Sigmoid colon (tissue), 7 donors: ENCODE results near the gene HOXC5. TPM values are rescaled to one million over a fixed set of nuclear protein-coding genes. Genes with fewer than 3 reads are reported as not detected.

Source experiments
- DNase-seq: peaks from one replicate; pipeline ENCODE4 v3.0.0-alpha.2; 2019
- H3K27ac ChIP-seq, 4 donors: fragments of 200-600 bp; sonication (generic); one replicate each; pipeline ENCODE4 v1.5.1; 2016 to 2019; ENCODE audit warnings: mild to moderate bottlenecking in 1 of 4
- H3K27me3 ChIP-seq, 3 donors: fragments of 200-600 bp; sonication (generic); one replicate each; pipeline ENCODE4 v1.5.1; 2019; ENCODE audit warnings: mild to moderate bottlenecking in 1 of 3
- H3K36me3 ChIP-seq, 4 donors: fragments of 200-600 bp; sonication (generic); one replicate each; pipeline ENCODE4 v1.5.1; 2016 to 2019
- H3K4me1 ChIP-seq, 4 donors: fragments of 200-600 bp; sonication (generic); one replicate each; pipeline ENCODE4 v1.5.1; 2017 to 2019
- H3K4me3 ChIP-seq, 4 donors: fragments of 200-600 bp; sonication (generic); one replicate each; pipeline ENCODE4 v1.5.1; 2017 to 2019; ENCODE audit warnings: mild to moderate bottlenecking in 2 of 4, moderate library complexity in 1 of 4
- H3K9me3 ChIP-seq, 4 donors: fragments of 200-600 bp in 3 of 4; sonication (generic) in 3 of 4; one replicate each; pipeline versions ENCODE4 v1.5.1 to v1.6.1; 2013 to 2019
- EP300 ChIP-seq, 4 donors: sonication (generic); formaldehyde crosslinking; IDR thresholded peaks; one replicate each; pipeline ENCODE4 v1.6.1; 2017; ENCODE audit warnings: antibody characterized with exemption in 4 of 4
- POLR2A ChIP-seq, 2 donors: fragments of 450-650 bp; IDR thresholded peaks; one replicate each; pipeline ENCODE4 v1.6.1; 2016; ENCODE audit warnings: antibody characterized with exemption in 2 of 2, mild to moderate bottlenecking in 2 of 2, moderate library complexity in 2 of 2
- POLR2AphosphoS5 ChIP-seq, 4 donors: sonication (generic); formaldehyde crosslinking; IDR thresholded peaks; one replicate each; pipeline ENCODE4 v1.6.1; 2017; ENCODE audit warnings: antibody characterized with exemption in 4 of 4
- WGBS, 2 donors: extraction: QIAGEN DNeasy Blood & Tissue Kit; methylation state at CpG; one replicate each; pipeline ENCODE4 v1.1.7; 2013; 5-methylcytosine and 5-hydroxymethylcytosine counted together
- intact Hi-C: fragments of 100-400 bp; cut with DNase I; formaldehyde crosslinking; loops from one replicate; pipeline ENCODE4 v1.15.1; 2023
- polyA plus RNA-seq, 3 donors: library from polyadenylated mRNA; stranded (reverse); fragments of 200-250 nt; gene quantifications; one replicate each; pipeline ENCODE4 v1.2.3, GENCODE V29; 2013
- total RNA-seq, 4 donors: library from RNA; depleted of rRNA; stranded (reverse); fragments of >200 nt; gene quantifications; one replicate each; pipeline ENCODE4 v1.1.0, GENCODE V29; 2016
- TF ChIP-seq, protein P1 (sequence below), 4 experiments: fragments of 450-650 bp in 3 of 4; fragments of 200-600 bp in 1 of 4; IDR thresholded peaks; one replicate each; pipeline ENCODE4 v1.5.1; 2016 to 2019; ENCODE audit warnings: antibody characterized with exemption in 4 of 4, mild to moderate bottlenecking in 3 of 4, moderate library complexity in 2 of 4
- donor health status: healthy with polysubstance abuse.
- donor health status: Bipolar disorder and iron deficiency.
- donor health status: healthy.

The HOXC5 gene
- total and polyA plus RNA-seq, 7 donors, result 0.03 to 1.4 TPM; not detected in 5

DNA sequence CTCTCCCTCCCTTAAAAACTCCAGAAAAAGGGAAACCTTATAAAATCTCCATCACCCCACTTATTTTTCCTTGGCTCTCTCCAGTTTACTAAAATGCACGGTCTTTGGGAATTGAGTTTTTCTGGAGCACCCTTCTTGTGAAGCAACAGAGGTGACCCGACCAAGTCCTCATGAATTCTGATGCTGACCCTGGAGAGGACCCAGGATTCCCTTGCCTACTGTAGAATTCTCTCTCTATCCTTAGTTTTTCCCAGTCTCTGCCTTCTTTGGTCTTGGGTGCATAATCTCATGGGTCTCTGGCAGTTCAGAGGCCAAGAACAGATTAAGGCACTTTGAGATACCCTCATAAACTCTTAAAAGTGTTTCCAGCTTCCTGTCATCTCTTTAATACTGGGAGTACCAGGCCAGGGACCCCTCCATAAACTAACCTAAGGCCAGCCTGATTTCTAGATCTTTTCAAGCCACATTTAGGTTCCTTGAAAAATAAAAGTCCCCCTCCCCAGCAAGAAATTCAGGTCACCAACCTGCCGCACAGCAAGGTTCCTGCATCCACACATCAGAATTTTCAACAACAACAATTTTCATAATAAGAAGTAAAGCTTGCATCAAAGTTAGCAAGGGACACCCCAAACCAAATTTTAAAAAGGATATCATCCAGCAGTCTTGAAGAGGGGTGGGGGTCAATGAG is 15.7 kb downstream of the HOXC5 start:
- no peaks in the 10 kb centered on the region for H3K36me3 ChIP-seq
- WGBS, 2 donors, result 43 to 47% methylated on average over 3 of the region's 3 CpGs
- H3K27ac ChIP-seq, result no peak overlapping the region
- no peak overlapping the region for H3K4me3 ChIP-seq
- intact Hi-C loops, result no loop called here
- H3K4me1 ChIP-seq, result peaks cover 0 to 38% (median 34%) of the 10 kb centered on the region in 4 donors
- H3K9me3 ChIP-seq, result no peaks in the 10 kb centered on the region
- DNase-seq, result no peak
- peaks cover 70 to 100% (median 92%) of the 10 kb centered on the region in 3 donors for H3K27me3 ChIP-seq
- no peak for TF ChIP-seq POLR2AphosphoS5 (IDR thresholded peaks at IDR 0.05)
- no peak for TF ChIP-seq EP300 (IDR thresholded peaks at IDR 0.05)
- no peak for TF ChIP-seq POLR2A (IDR thresholded peaks at IDR 0.05)
- TF ChIP-seq, protein P1, sequence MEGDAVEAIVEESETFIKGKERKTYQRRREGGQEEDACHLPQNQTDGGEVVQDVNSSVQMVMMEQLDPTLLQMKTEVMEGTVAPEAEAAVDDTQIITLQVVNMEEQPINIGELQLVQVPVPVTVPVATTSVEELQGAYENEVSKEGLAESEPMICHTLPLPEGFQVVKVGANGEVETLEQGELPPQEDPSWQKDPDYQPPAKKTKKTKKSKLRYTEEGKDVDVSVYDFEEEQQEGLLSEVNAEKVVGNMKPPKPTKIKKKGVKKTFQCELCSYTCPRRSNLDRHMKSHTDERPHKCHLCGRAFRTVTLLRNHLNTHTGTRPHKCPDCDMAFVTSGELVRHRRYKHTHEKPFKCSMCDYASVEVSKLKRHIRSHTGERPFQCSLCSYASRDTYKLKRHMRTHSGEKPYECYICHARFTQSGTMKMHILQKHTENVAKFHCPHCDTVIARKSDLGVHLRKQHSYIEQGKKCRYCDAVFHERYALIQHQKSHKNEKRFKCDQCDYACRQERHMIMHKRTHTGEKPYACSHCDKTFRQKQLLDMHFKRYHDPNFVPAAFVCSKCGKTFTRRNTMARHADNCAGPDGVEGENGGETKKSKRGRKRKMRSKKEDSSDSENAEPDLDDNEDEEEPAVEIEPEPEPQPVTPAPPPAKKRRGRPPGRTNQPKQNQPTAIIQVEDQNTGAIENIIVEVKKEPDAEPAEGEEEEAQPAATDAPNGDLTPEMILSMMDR (IDR thresholded peaks at IDR 0.05), result no peak

DNA sequence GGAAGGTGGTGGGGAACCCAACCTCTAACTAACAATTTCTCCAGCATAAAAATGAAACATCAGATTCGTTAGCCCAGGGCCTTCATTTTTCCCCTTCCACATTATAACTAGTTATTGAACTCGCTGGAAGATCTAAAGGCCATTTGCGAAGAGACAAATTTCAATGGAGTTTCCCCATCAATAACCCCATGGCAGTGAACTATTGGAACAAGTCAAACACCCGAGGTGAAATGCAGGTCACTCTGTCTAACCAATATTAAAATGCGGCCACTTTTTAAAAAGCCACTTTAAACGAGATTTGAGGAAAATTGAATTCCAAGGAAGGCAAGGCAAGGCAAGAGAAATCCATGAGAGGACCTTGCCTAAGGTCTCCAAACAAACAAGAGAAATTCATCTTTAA is 16.3 kb downstream of the HOXC5 start:
- no peaks in the 10 kb centered on the region for H3K36me3 ChIP-seq
- DNase-seq, result no peak
- H3K9me3 ChIP-seq, result no peaks in the 10 kb centered on the region
- peaks cover 0 to 44% (median 39%) of the 10 kb centered on the region in 4 donors for H3K4me1 ChIP-seq
- H3K27me3 ChIP-seq, result peaks cover 70 to 100% (median 92%) of the 10 kb centered on the region in 3 donors
- H3K4me3 ChIP-seq, result no peak overlapping the region
- WGBS, 2 donors, result 33 to 37% methylated on average over 6 of the region's 6 CpGs
- intact Hi-C loops, result no loop called here
- no peak overlapping the region for H3K27ac ChIP-seq
- no peak for TF ChIP-seq POLR2A (IDR thresholded peaks at IDR 0.05)
- TF ChIP-seq, protein P1 (IDR thresholded peaks at IDR 0.05), result no peak
- no peak for TF ChIP-seq EP300 (IDR thresholded peaks at IDR 0.05)
- peak in 2 of 4 donors; percentile 23 to 29 for TF ChIP-seq POLR2AphosphoS5 (IDR thresholded peaks at IDR 0.05)

DNA sequence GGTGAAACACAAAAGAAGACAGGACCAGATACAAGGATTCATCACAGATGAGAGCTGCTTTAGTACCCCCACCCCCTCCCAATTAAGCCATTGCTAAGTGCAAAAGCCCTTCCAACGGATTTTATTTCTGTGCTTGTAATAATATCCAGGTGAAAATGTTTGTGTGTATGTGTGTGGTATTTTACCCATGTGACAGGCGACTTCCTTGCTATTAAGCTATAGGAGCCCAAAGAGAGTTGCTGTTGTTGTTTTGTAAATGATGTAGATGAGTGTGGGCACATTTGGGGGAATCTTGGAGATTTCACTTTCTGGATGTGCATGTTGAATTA is 17.6 kb downstream of the HOXC5 start:
- intact Hi-C loops, result loop anchor here (5.0 kb wide), 2 partner anchors 77 to 142 kb away; no protein-coding TSS in a partner anchor
- no peak for DNase-seq
- H3K27me3 ChIP-seq, result peaks cover 62 to 99% (median 88%) of the 10 kb centered on the region in 3 donors
- TF ChIP-seq EP300 (IDR thresholded peaks at IDR 0.05) (no peak), POLR2AphosphoS5 (IDR thresholded peaks at IDR 0.05) (no peak), POLR2A (IDR thresholded peaks at IDR 0.05) (no peak)
- TF ChIP-seq, protein P1 (IDR thresholded peaks at IDR 0.05), result no peak
- 19 to 21% methylated on average over 2 of the region's 2 CpGs for WGBS, 2 donors
- H3K4me3 ChIP-seq, result no peak overlapping the region
- no peaks in the 10 kb centered on the region for H3K9me3 ChIP-seq
- H3K4me1 ChIP-seq, result peaks cover 0 to 53% (median 45%) of the 10 kb centered on the region in 4 donors
- no peak overlapping the region for H3K27ac ChIP-seq
- no peaks in the 10 kb centered on the region for H3K36me3 ChIP-seq

DNA sequence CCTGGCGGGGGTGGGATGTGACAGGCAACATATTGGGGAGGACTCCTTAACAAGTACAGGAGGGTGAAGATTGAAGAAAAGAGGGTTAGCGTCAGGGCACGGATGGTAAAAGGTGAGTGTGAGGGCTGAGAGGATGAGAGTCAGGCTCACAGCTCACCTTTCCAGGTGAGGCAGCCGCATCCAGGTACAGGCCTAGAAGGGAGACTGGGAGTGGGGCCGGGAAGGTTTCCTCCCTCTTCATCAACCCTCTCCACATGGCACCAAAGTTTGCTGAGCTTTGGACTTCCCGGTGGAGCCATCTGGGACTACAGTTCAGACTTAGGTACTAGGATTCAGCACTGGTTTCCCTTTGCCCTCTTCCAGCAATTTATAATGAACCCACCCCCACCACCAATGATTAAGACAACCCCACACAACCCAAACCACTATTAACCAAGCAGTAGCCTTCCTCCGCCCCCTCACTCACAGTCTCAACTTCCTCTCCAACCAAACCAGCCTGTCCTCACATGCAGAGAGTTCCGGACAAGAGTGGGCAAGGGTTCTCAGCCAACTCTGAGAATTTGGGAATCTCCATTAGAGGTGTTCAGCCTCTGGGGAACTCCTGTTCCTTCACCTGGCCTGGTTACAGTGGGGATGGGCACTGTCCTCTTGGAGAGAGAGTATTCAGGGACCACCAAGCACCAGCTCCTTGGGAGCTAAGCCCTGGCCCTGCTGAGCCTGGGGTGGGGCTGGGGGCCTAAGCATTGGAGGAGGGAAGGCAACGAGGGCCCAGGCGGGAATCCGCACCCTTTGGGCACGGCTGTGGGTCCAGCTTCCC is 18.4 kb downstream of the HOXC5 start:
- 21 to 22% methylated on average over 12 of the region's 12 CpGs for WGBS, 2 donors
- Histone ChIP-seq H3K4me3 (no peak overlapping the region), H3K27ac (peak overlapping the region in 1 of 4 donors; percentile 59)

More for the DNA sequence above, 18.4 kb downstream of the HOXC5 start:
- Histone ChIP-seq H3K36me3 (no peaks in the 10 kb centered on the region), H3K4me1 (peaks cover 0 to 53% (median 45%) of the 10 kb centered on the region in 4 donors), H3K9me3 (no peaks in the 10 kb centered on the region), H3K27me3 (peaks cover 56 to 96% (median 82%) of the 10 kb centered on the region in 3 donors)
- intact Hi-C loops, result loop anchor here (5.0 kb wide), 2 partner anchors 76 to 141 kb away; no protein-coding TSS in a partner anchor
- TF ChIP-seq EP300 (IDR thresholded peaks at IDR 0.05), result no peak
- TF ChIP-seq, protein P1 (IDR thresholded peaks at IDR 0.05), result no peak
- no peak for TF ChIP-seq POLR2AphosphoS5 (IDR thresholded peaks at IDR 0.05)
- DNase-seq, result no peak
